HEK293 (cell line): ENCODE data around the gene HMSD.

Experiments
- CTCF ChIP-seq: fragments of 450-650 bp; formaldehyde crosslinking; IDR thresholded peaks from 2 replicates; pipeline ENCODE4 v1.5.1; 2016; ENCODE audit warnings: missing biosample characterization, missing genetic modification characterization
- GFI1B ChIP-seq: fragments of 450-650 bp; formaldehyde crosslinking; IDR thresholded peaks from 2 replicates; pipeline ENCODE4 v1.5.1; 2016; ENCODE audit warnings: missing biosample characterization, missing genetic modification characterization
- HOXC10 ChIP-seq: sonication (generic); formaldehyde crosslinking; IDR thresholded peaks from 2 replicates; pipeline ENCODE4 v1.8.1; 2023; ENCODE audit warnings: mild to moderate bottlenecking, missing genetic modification reagents
- SETDB1 ChIP-seq: IDR thresholded peaks from one replicate; pipeline ENCODE4 v1.6.1; 2017; ENCODE audit warnings: mild to moderate bottlenecking, low read length, moderate library complexity, mixed read lengths; ENCODE audit not compliant: insufficient read length
- TCF7L2 ChIP-seq: IDR thresholded peaks from 2 replicates; pipeline ENCODE4 v1.6.1; 2011; ENCODE audit warnings: low read depth, mild to moderate bottlenecking, inconsistent platforms, low read length, moderate library complexity, borderline replicate concordance
- TSHZ1 ChIP-seq: fragments of 450-650 bp; formaldehyde crosslinking; IDR thresholded peaks from 2 replicates; pipeline ENCODE4 v1.5.1; 2016; ENCODE audit warnings: missing biosample characterization, missing genetic modification characterization, borderline replicate concordance
- ZBTB11 ChIP-seq: fragments of 450-650 bp; formaldehyde crosslinking; conservative IDR thresholded peaks from 2 replicates; pipeline ENCODE4 v1.5.1; 2016; ENCODE audit warnings: low read depth, missing biosample characterization, missing genetic modification characterization
- ZNF274 ChIP-seq, 2 experiments: fragments of 200-500 bp in 1 of 2; fragments of 450-650 bp in 1 of 2; sonication (Bioruptor generic) in 1 of 2; formaldehyde crosslinking in 1 of 2; IDR thresholded peaks; 2 replicates each; pipeline versions ENCODE4 v1.5.1 to v1.6.1; 2014 to 2016; ENCODE audit warnings: borderline replicate concordance in 1 of 2, inconsistent platforms in 1 of 2, low read length in 1 of 2, missing biosample characterization in 1 of 2, missing genetic modification characterization in 1 of 2
- ZNF423 ChIP-seq: fragments of 450-650 bp; formaldehyde crosslinking; IDR thresholded peaks from 2 replicates; pipeline ENCODE4 v1.5.1; 2016; ENCODE audit warnings: missing biosample characterization, missing genetic modification characterization
- ZNF544 ChIP-seq: fragments of 450-650 bp; formaldehyde crosslinking; IDR thresholded peaks from 2 replicates; pipeline ENCODE4 v1.5.0; 2017; ENCODE audit warnings: missing biosample characterization, missing genetic modification characterization
- ZNF623 ChIP-seq: fragments of 450-650 bp; formaldehyde crosslinking; IDR thresholded peaks from 2 replicates; pipeline ENCODE4 v1.5.1; 2016; ENCODE audit warnings: missing biosample characterization, missing genetic modification characterization
- ZNF707 ChIP-seq: fragments of 450-650 bp; formaldehyde crosslinking; IDR thresholded peaks from 2 replicates; pipeline ENCODE4 v1.5.1; 2016; ENCODE audit warnings: missing biosample characterization, missing genetic modification characterization

- TF ChIP-seq ZNF623 (no peak), SETDB1 (no peak), CTCF (tag by site-specific recombination) (no peak), ZNF707 (tag by site-specific recombination) (no peak), ZBTB11 (tag by site-specific recombination) (no peak), TCF7L2 (no peak), ZNF423 (tag by site-specific recombination) (no peak), TSHZ1 (tag by site-specific recombination) (no peak), HOXC10 (no peak), ZNF274 (IDR thresholded peaks at IDR 0.05; ENCODE audit: low read length) (no peak), ZNF274 (tag by site-specific recombination; IDR thresholded peaks at IDR 0.05; ENCODE audit: borderline replicate concordance) (no peak), ZNF544 (tag by site-specific recombination) (no peak), GFI1B (tag by site-specific recombination) (no peak)
Observed at GRCh38 chr18:63960891-63961290, 11.8 kb downstream of the HMSD start.
